Measurements from ENCODE around the gene C10orf120. TPM values are rescaled to one million over a fixed set of nuclear protein-coding genes. Genes with fewer than 3 reads are reported as not detected.

C10orf120 gene
- total and polyA plus RNA-seq, 10 of the 15 experiments (the other 5 are each of a cell fraction or from before 2014, with no cell fraction given), result not detected

DNA sequence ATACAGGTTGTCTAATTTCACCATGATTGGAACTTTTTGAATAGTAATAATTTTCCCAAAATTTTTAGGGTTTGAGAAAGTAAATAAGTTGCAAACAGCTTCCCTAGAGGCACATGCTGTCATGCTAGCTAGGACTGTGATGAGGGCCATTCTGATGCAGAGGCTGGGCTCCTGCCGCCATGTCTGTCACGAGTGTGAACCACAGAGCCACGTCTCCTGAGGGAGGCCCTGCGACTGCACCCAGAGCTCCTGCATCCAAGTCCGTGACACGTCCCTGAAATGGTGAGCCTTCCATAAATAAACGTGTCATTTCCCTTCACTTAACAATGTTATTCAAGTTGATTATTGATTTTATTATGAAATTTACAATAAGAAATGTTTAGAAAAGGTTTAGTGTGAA is 40.0 kb downstream of the C10orf120 start (continued):
- no peak for TF ChIP-seq NRF1 (conservative IDR thresholded peaks at IDR 0.05; ENCODE audit: low read depth, low read length)
- no peak for TF ChIP-seq SMARCA5 (IDR thresholded peaks at IDR 0.05)
- TF ChIP-seq MXI1 (IDR thresholded peaks at IDR 0.05; ENCODE audit: low read depth, low read length), result no peak
- no peak for TF ChIP-seq POLR2A (IDR thresholded peaks at IDR 0.05; ENCODE audit: low read depth, low read length)
- TF ChIP-seq, protein P1, sequence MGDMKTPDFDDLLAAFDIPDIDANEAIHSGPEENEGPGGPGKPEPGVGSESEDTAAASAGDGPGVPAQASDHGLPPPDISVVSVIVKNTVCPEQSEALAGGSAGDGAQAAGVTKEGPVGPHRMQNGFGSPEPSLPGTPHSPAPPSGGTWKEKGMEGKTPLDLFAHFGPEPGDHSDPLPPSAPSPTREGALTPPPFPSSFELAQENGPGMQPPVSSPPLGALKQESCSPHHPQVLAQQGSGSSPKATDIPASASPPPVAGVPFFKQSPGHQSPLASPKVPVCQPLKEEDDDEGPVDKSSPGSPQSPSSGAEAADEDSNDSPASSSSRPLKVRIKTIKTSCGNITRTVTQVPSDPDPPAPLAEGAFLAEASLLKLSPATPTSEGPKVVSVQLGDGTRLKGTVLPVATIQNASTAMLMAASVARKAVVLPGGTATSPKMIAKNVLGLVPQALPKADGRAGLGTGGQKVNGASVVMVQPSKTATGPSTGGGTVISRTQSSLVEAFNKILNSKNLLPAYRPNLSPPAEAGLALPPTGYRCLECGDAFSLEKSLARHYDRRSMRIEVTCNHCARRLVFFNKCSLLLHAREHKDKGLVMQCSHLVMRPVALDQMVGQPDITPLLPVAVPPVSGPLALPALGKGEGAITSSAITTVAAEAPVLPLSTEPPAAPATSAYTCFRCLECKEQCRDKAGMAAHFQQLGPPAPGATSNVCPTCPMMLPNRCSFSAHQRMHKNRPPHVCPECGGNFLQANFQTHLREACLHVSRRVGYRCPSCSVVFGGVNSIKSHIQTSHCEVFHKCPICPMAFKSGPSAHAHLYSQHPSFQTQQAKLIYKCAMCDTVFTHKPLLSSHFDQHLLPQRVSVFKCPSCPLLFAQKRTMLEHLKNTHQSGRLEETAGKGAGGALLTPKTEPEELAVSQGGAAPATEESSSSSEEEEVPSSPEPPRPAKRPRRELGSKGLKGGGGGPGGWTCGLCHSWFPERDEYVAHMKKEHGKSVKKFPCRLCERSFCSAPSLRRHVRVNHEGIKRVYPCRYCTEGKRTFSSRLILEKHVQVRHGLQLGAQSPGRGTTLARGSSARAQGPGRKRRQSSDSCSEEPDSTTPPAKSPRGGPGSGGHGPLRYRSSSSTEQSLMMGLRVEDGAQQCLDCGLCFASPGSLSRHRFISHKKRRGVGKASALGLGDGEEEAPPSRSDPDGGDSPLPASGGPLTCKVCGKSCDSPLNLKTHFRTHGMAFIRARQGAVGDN (IDR thresholded peaks at IDR 0.05), result no peak
- TF ChIP-seq, protein P2, sequence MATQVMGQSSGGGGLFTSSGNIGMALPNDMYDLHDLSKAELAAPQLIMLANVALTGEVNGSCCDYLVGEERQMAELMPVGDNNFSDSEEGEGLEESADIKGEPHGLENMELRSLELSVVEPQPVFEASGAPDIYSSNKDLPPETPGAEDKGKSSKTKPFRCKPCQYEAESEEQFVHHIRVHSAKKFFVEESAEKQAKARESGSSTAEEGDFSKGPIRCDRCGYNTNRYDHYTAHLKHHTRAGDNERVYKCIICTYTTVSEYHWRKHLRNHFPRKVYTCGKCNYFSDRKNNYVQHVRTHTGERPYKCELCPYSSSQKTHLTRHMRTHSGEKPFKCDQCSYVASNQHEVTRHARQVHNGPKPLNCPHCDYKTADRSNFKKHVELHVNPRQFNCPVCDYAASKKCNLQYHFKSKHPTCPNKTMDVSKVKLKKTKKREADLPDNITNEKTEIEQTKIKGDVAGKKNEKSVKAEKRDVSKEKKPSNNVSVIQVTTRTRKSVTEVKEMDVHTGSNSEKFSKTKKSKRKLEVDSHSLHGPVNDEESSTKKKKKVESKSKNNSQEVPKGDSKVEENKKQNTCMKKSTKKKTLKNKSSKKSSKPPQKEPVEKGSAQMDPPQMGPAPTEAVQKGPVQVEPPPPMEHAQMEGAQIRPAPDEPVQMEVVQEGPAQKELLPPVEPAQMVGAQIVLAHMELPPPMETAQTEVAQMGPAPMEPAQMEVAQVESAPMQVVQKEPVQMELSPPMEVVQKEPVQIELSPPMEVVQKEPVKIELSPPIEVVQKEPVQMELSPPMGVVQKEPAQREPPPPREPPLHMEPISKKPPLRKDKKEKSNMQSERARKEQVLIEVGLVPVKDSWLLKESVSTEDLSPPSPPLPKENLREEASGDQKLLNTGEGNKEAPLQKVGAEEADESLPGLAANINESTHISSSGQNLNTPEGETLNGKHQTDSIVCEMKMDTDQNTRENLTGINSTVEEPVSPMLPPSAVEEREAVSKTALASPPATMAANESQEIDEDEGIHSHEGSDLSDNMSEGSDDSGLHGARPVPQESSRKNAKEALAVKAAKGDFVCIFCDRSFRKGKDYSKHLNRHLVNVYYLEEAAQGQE (IDR thresholded peaks at IDR 0.05; ENCODE audit: low read depth, low read length), result no peak
- no peak for TF ChIP-seq RELA (IDR thresholded peaks at IDR 0.05; ENCODE audit: borderline replicate concordance, partially characterized antibody)
- TF ChIP-seq POLR2AphosphoS5 (IDR thresholded peaks at IDR 0.05; ENCODE audit: low read length), result no peak
- no peak for TF ChIP-seq SPI1 (IDR thresholded peaks at IDR 0.05; ENCODE audit: borderline replicate concordance, insufficient read depth, low read depth, low read length)
- no peak for TF ChIP-seq HCFC1 (IDR thresholded peaks at IDR 0.05; ENCODE audit: low read length)
- no peak for TF ChIP-seq KDM1A (IDR thresholded peaks at IDR 0.05; ENCODE audit: borderline replicate concordance)
- TF ChIP-seq ZSCAN29 (IDR thresholded peaks at IDR 0.05), result no peak
- TF ChIP-seq ZNF24 (IDR thresholded peaks at IDR 0.05), result no peak
- TF ChIP-seq YBX1 (IDR thresholded peaks at IDR 0.05), result no peak

Measured in GM12878 (cell line).